SU-DHL-6 (cell line): Measurements from ENCODE around the gene FCHSD2.
"Not testable (repeated sequence)": the region's sequence is repeated elsewhere in the genome, so short reads cannot be mapped to it uniquely, and the experiment has no call there.

Experiments
- EZH2phosphoT487 ChIP-seq: fragments of 200-600 bp; sonication (generic), shearing (Covaris generic); conservative IDR thresholded peaks from 2 replicates; pipeline ENCODE4 v1.6.1; 2018; ENCODE audit warnings: mild to moderate bottlenecking, antibody characterized with exemption, low read length, moderate library complexity, mixed read lengths
- TF ChIP-seq, protein P1 (sequence below): fragments of 200-600 bp; sonication (generic); IDR thresholded peaks from one replicate; pipeline ENCODE4 v1.5.1; 2017; ENCODE audit warnings: antibody characterized with exemption, mild to moderate bottlenecking, low read length, moderate library complexity; ENCODE audit not compliant: insufficient read depth, poor library complexity, severe bottlenecking

GRCh38 chr11:73132349-73132748 lies 9.8 kb downstream of the FCHSD2 start:
- TF ChIP-seq, protein P1, sequence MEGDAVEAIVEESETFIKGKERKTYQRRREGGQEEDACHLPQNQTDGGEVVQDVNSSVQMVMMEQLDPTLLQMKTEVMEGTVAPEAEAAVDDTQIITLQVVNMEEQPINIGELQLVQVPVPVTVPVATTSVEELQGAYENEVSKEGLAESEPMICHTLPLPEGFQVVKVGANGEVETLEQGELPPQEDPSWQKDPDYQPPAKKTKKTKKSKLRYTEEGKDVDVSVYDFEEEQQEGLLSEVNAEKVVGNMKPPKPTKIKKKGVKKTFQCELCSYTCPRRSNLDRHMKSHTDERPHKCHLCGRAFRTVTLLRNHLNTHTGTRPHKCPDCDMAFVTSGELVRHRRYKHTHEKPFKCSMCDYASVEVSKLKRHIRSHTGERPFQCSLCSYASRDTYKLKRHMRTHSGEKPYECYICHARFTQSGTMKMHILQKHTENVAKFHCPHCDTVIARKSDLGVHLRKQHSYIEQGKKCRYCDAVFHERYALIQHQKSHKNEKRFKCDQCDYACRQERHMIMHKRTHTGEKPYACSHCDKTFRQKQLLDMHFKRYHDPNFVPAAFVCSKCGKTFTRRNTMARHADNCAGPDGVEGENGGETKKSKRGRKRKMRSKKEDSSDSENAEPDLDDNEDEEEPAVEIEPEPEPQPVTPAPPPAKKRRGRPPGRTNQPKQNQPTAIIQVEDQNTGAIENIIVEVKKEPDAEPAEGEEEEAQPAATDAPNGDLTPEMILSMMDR = not testable (repeated sequence)
- TF ChIP-seq EZH2phosphoT487 = not testable (repeated sequence)
